ENCODE results near the gene CSNK1A1L. TPM values are rescaled to one million over a fixed set of nuclear protein-coding genes. Genes with fewer than 3 reads are reported as not detected.

Gene CSNK1A1L
- total and polyA plus RNA-seq, 2 donors (not counting 1 experiment from before 2014, with no cell fraction given): not detected

DNA sequence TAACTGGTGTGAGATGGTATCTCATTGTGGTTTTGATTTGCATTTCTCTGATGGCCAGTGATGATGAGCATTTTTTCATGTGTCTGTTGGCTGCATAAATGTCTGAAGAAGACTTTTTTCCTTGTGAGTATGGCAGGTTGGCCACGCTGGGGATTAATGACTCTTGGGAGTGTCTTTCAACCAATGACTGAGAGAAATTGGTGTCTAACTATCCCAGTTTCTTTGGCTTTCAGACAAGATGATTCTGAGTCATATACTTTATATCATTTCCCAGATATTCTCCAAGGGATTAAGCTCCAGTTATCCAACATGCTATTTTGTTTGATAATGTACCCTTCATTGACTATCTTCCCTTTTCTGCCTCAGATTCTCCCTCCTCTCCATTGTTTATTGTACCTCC lies 35.5 kb upstream of the CSNK1A1L start:
- Mint-ChIP-seq H3K9me3 (ENCODE audit: insufficient read depth) (no peaks in the 10 kb centered on the region), H3K27ac (no peak overlapping the region), H3K4me1 (no peaks in the 10 kb centered on the region), H3K27me3 (no peaks in the 10 kb centered on the region), H3K4me3 (no peak overlapping the region)
- no peak overlapping the region for H3K4me3 ChIP-seq (ENCODE audit: control extremely low read depth in 1 of 5, extremely low read depth in 1 of 5, insufficient read depth in 1 of 5, low read depth in 2 of 5, low read length in 4 of 5)
- no peak for DNase-seq
- H3K36me3 ChIP-seq (replicated peaks in 1 of 2; ENCODE audit: control extremely low read depth in 1 of 2, control insufficient read depth in 1 of 2, extremely low read depth in 1 of 2, insufficient read depth in 2 of 2, low read length in 1 of 2): no peaks in the 10 kb centered on the region
- no peaks in the 10 kb centered on the region for H3K4me1 ChIP-seq (ENCODE audit: control insufficient read depth in 2 of 2, insufficient read depth in 2 of 2, low read length in 2 of 2)
- intact Hi-C loops (cut with micrococcal nuclease): no loop called here
- H3K79me2 ChIP-seq (ENCODE audit: control insufficient read depth, insufficient read depth, low read length): no peaks in the 10 kb centered on the region
- TF ChIP-seq CTCF (IDR thresholded peaks at IDR 0.05) (no peak), EZH2 (IDR thresholded peaks at IDR 0.05; ENCODE audit: borderline replicate concordance, insufficient read depth, low read depth, low read length, poor library complexity, severe bottlenecking) (no peak)
- no peak for ATAC-seq (ENCODE audit: low read depth)
- no peak overlapping the region for H3K27ac ChIP-seq (ENCODE audit: low read length in 2 of 2)
- CTCF ChIA-PET: no interaction called here
- no peak overlapping the region for H2AFZ ChIP-seq (ENCODE audit: insufficient read depth, low read depth, low read length, poor library complexity, severe bottlenecking)
- H3K27me3 ChIP-seq (replicated peaks in 1 of 4; ENCODE audit: control extremely low read depth in 1 of 4, control insufficient read depth in 3 of 4, insufficient read depth in 4 of 4, low read length in 3 of 4): no peaks in the 10 kb centered on the region
- no peak overlapping the region for H3K4me2 ChIP-seq (replicated peaks; ENCODE audit: low read depth, low read length, poor library complexity, severe bottlenecking)
- H3K9ac ChIP-seq (ENCODE audit: low read length): no peak overlapping the region
- no peaks in the 10 kb centered on the region for H3K9me3 ChIP-seq (ENCODE audit: control extremely low read depth in 1 of 3, control insufficient read depth in 2 of 3, insufficient read depth in 1 of 3, low read length in 2 of 3)
- no CpG with 5 or more reads among the region's 1 CpG for WGBS (ENCODE audit: insufficient coverage)
- POLR2A ChIA-PET: no interaction called here
- H4K20me1 ChIP-seq (ENCODE audit: control insufficient read depth, insufficient read depth, low read length, poor library complexity, severe bottlenecking): no peaks in the 10 kb centered on the region

DNA sequence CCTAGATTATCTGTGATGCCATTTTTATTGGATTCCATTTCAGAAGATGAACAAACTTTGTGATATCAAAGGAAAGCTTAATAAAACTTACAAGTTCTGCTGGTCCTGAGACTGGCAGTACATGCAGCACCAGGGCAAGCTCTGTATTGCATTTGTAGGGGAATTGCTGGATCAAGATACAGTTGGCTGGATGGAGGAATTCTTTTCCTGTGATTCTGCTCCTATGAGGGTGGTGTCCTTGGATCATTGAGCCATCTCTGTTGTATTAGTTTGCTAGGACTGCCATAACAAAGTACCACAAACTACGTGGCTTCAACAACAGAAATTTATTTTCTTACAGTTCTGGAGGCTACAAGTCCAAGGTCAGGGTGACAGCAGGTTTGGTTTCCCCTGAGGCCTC lies 33.9 kb upstream of the CSNK1A1L start:
- no peak for TF ChIP-seq CTCF (IDR thresholded peaks at IDR 0.05)
- no peak for TF ChIP-seq EZH2 (IDR thresholded peaks at IDR 0.05; ENCODE audit: borderline replicate concordance, insufficient read depth, low read depth, low read length, poor library complexity, severe bottlenecking)
- Mint-ChIP-seq H3K4me3 (no peak overlapping the region), H3K27me3 (no peaks in the 10 kb centered on the region), H3K4me1 (no peaks in the 10 kb centered on the region), H3K27ac (no peak overlapping the region), H3K9me3 (ENCODE audit: insufficient read depth) (no peaks in the 10 kb centered on the region)
- Histone ChIP-seq H3K79me2 (ENCODE audit: control insufficient read depth, insufficient read depth, low read length) (no peaks in the 10 kb centered on the region), H2AFZ (ENCODE audit: insufficient read depth, low read depth, low read length, poor library complexity, severe bottlenecking) (no peak overlapping the region), H4K20me1 (ENCODE audit: control insufficient read depth, insufficient read depth, low read length, poor library complexity, severe bottlenecking) (no peaks in the 10 kb centered on the region), H3K27me3 (replicated peaks in 1 of 4; ENCODE audit: control extremely low read depth in 1 of 4, control insufficient read depth in 3 of 4, insufficient read depth in 4 of 4, low read length in 3 of 4) (no peaks in the 10 kb centered on the region), H3K4me1 (ENCODE audit: control insufficient read depth in 2 of 2, insufficient read depth in 2 of 2, low read length in 2 of 2) (no peaks in the 10 kb centered on the region), H3K9ac (ENCODE audit: low read length) (no peak overlapping the region), H3K36me3 (replicated peaks in 1 of 2; ENCODE audit: control extremely low read depth in 1 of 2, control insufficient read depth in 1 of 2, extremely low read depth in 1 of 2, insufficient read depth in 2 of 2, low read length in 1 of 2) (no peaks in the 10 kb centered on the region), H3K4me3 (ENCODE audit: control extremely low read depth in 1 of 5, extremely low read depth in 1 of 5, insufficient read depth in 1 of 5, low read depth in 2 of 5, low read length in 4 of 5) (no peak overlapping the region), H3K27ac (ENCODE audit: low read length in 2 of 2) (no peak overlapping the region), H3K9me3 (ENCODE audit: control extremely low read depth in 1 of 3, control insufficient read depth in 2 of 3, insufficient read depth in 1 of 3, low read length in 2 of 3) (no peaks in the 10 kb centered on the region), H3K4me2 (replicated peaks; ENCODE audit: low read depth, low read length, poor library complexity, severe bottlenecking) (no peak overlapping the region)
- DNase-seq (no peak), ATAC-seq (ENCODE audit: low read depth) (no peak)
- 63% methylated on average over 1 of the region's 1 CpG for WGBS (ENCODE audit: insufficient coverage)
- intact Hi-C loops (cut with micrococcal nuclease): no loop called here
- ChIA-PET POLR2A (no interaction called here), CTCF (no interaction called here)

Data from B cell (primary cell).